Lower leg skin (tissue), 4 donors: ENCODE data around the gene RASA3. TPM values are rescaled to one million over a fixed set of nuclear protein-coding genes. Genes with fewer than 3 reads are reported as not detected.
A peak's percentile ranks its signal among the peaks of the same experiment; 100 is the strongest.

ENCODE experiments used
- DNase-seq, 2 donors: peaks; one replicate each; pipeline ENCODE4 v3.0.0-alpha.2; 2019; ENCODE audit warnings: low spot score in 2 of 2
- H3K4me3 ChIP-seq: fragments of 200-600 bp; sonication (generic); 2 replicates; pipeline ENCODE4 v1.5.1; 2017; ENCODE audit warnings: mild to moderate bottlenecking, low read depth; ENCODE audit not compliant: poor library complexity, severe bottlenecking
- CTCF ChIP-seq, 3 donors: fragments of 450-650 bp; IDR thresholded peaks; one replicate each; pipeline ENCODE4 v1.5.1; 2016; ENCODE audit warnings: antibody characterized with exemption in 3 of 3, mild to moderate bottlenecking in 3 of 3, moderate library complexity in 2 of 3
- POLR2A ChIP-seq, 2 donors: fragments of 450-650 bp; IDR thresholded peaks; one replicate each; pipeline ENCODE4 v1.6.1; 2016 to 2017; ENCODE audit warnings: antibody characterized with exemption in 2 of 2, mild to moderate bottlenecking in 1 of 2, moderate library complexity in 1 of 2
- WGBS, 2 donors: methylation state at CpG; one replicate each; pipeline ENCODE4 v1.1.5; 2018; 5-methylcytosine and 5-hydroxymethylcytosine counted together
- intact Hi-C: fragments of 100-400 bp; cut with DNase I; formaldehyde crosslinking; loops from one replicate; pipeline ENCODE4 v1.15.0; 2023; ENCODE audit warnings: low total_unique reads
- total RNA-seq, 4 donors: library from RNA; depleted of rRNA; stranded (reverse); fragments of >200 nt; gene quantifications; one replicate each; pipeline ENCODE4 v1.1.0, GENCODE V29; 2016

The RASA3 gene
- total RNA-seq, 4 donors from 2014 or later: 12.9 to 30.5 (median 24.2) TPM

GRCh38 chr13:114144606-114145244 lies 12.3 kb upstream of the RASA3 start:
- WGBS, 2 donors: 92 to 94% methylated on average over 17 of the region's 17 CpGs
- TF ChIP-seq POLR2A (IDR thresholded peaks at IDR 0.05): no peak
- TF ChIP-seq CTCF (IDR thresholded peaks at IDR 0.05): no peak
- H3K4me3 ChIP-seq: no peak overlapping the region
- intact Hi-C loops: no loop called here
- peak in 1 of 2 donors; percentile 75 for DNase-seq

- TF ChIP-seq POLR2A (IDR thresholded peaks at IDR 0.05) (no peak), CTCF (IDR thresholded peaks at IDR 0.05) (no peak)
- 75 to 83% methylated on average over 15 to 24 of the region's 24 CpGs for WGBS, 2 donors
- no peak overlapping the region for H3K4me3 ChIP-seq
- no peak for DNase-seq
- intact Hi-C loops: no loop called here
Observed at GRCh38 chr13:114143806-114144605, 11.6 kb upstream of the RASA3 start.

- TF ChIP-seq CTCF (IDR thresholded peaks at IDR 0.05) (no peak), POLR2A (IDR thresholded peaks at IDR 0.05) (no peak)
- WGBS, 2 donors: 41 to 47% methylated on average over 19 to 28 of the region's 28 CpGs
- no peak overlapping the region for H3K4me3 ChIP-seq
- DNase-seq: no peak
- intact Hi-C loops: no loop called here
Observed at GRCh38 chr13:114142640-114143490, 10.4 kb upstream of the RASA3 start.

- WGBS, 2 donors: 77 to 90% methylated on average over 6 of the region's 6 CpGs
- intact Hi-C loops: no loop called here
- no peak for TF ChIP-seq CTCF (IDR thresholded peaks at IDR 0.05)
- no peak for TF ChIP-seq POLR2A (IDR thresholded peaks at IDR 0.05)
- H3K4me3 ChIP-seq: no peak overlapping the region
- DNase-seq: no peak
Observed at GRCh38 chr13:114142137-114142550, 9.7 kb upstream of the RASA3 start.

- DNase-seq: no peak
- intact Hi-C loops: no loop called here
- WGBS, 2 donors: 83 to 88% methylated on average over 15 of the region's 15 CpGs
- peak in 1 of 3 donors; percentile 2 for TF ChIP-seq CTCF (IDR thresholded peaks at IDR 0.05)
- no peak for TF ChIP-seq POLR2A (IDR thresholded peaks at IDR 0.05)
- no peak overlapping the region for H3K4me3 ChIP-seq
Observed at GRCh38 chr13:114141261-114141996, 9.0 kb upstream of the RASA3 start.
